Caco-2 (cell line): Measurements from ENCODE around the gene ATP1B1. TPM values are rescaled to one million over a fixed set of nuclear protein-coding genes. Genes with fewer than 3 reads are reported as not detected.
A peak's percentile ranks its signal among the peaks of the same experiment; 100 is the strongest.

Experiments
- BruUV-seq: library from RNA; stranded (reverse); fragments of 400-500 nt; replicated peaks from 2 replicates; lab custom pipeline; 2021; lab: Mats Ljungman, UMichigan
- CTCF ChIA-PET: fragments of 300-600 bp; sonication (Branson Sonifier 250); formaldehyde crosslinking; loops from one replicate; lab custom pipeline; 2022; ENCODE audit warnings: antibody characterized with exemption; lab: Charles Lee
- POLR2A ChIA-PET: fragments of 300-600 bp; sonication (Branson Sonifier 250); formaldehyde crosslinking; loops from one replicate; lab custom pipeline; 2022; ENCODE audit warnings: antibody characterized with exemption; lab: Charles Lee
- DNase-seq, 2 experiments: peaks; one replicate each; pipeline versions ENCODE4 v3.0.0 to v3.0.0-alpha.2; 2020 to 2022
- H3K27me3 ChIP-seq: replicated peaks from 2 replicates; pipeline ENCODE4 v1.6.0; 2011; ENCODE audit warnings: low read length; ENCODE audit not compliant: control insufficient read depth, insufficient read depth
- H3K36me3 ChIP-seq: 2 replicates; pipeline ENCODE4 v1.5.1; 2011; ENCODE audit warnings: low read length; ENCODE audit not compliant: control insufficient read depth, insufficient read depth
- H3K4me1 ChIP-seq: fragments of 250-450 bp; sonication (Bioruptor Pico); 2 replicates; pipeline ENCODE4 v1.5.1; 2020; ENCODE audit warnings: mild to moderate bottlenecking
- H3K4me3 ChIP-seq: 2 replicates; pipeline ENCODE4 v1.5.1; 2011; ENCODE audit warnings: low read depth, mild to moderate bottlenecking, control low read depth, low read length
- H3K9me3 ChIP-seq: fragments of 250-450 bp; sonication (Bioruptor Pico); 2 replicates; pipeline ENCODE4 v1.5.1; 2020; ENCODE audit warnings: mild to moderate bottlenecking, moderate library complexity
- H3K27ac Mint-ChIP-seq: one replicate; pipeline ENCODE4 v1.8.0; 2022; ENCODE audit warnings: mixed read lengths; ENCODE audit not compliant: unreplicated experiment
- H3K27me3 Mint-ChIP-seq: one replicate; pipeline ENCODE4 v1.8.0; 2022; ENCODE audit warnings: mixed read lengths; ENCODE audit not compliant: insufficient read depth, unreplicated experiment
- H3K36me3 Mint-ChIP-seq: one replicate; pipeline ENCODE4 v1.8.0; 2022; ENCODE audit warnings: mild to moderate bottlenecking, mixed read lengths; ENCODE audit not compliant: insufficient read depth, unreplicated experiment
- H3K4me1 Mint-ChIP-seq: one replicate; pipeline ENCODE4 v1.8.0; 2022; ENCODE audit warnings: low read depth, mixed read lengths; ENCODE audit not compliant: unreplicated experiment
- H3K4me3 Mint-ChIP-seq: one replicate; pipeline ENCODE4 v1.8.0; 2022; ENCODE audit warnings: mild to moderate bottlenecking, moderate library complexity, mixed read lengths; ENCODE audit not compliant: unreplicated experiment
- H3K9me3 Mint-ChIP-seq: one replicate; pipeline ENCODE4 v1.8.0; 2022; ENCODE audit warnings: mixed read lengths; ENCODE audit not compliant: unreplicated experiment
- CTCF ChIP-seq, 2 experiments: fragments of 200-600 bp in 1 of 2; IDR thresholded peaks; 1 replicate in 1 of 2; 2 replicates in 1 of 2; pipeline versions ENCODE4 v1.5.1 to v1.8.0; 2011 to 2022; ENCODE audit warnings: antibody characterized with exemption in 1 of 2, control low read depth in 1 of 2, inconsistent platforms in 1 of 2, low read depth in 1 of 2, low read length in 1 of 2, mild to moderate bottlenecking in 1 of 2, moderate library complexity in 1 of 2; ENCODE audit not compliant: insufficient read depth in 1 of 2, severe bottlenecking in 1 of 2, unreplicated experiment in 1 of 2
- intact Hi-C: fragments of 100-400 bp; cut with micrococcal nuclease; formaldehyde crosslinking; loops from one replicate; pipeline ENCODE4 v1.10.0; 2022; ENCODE audit not compliant: unreplicated experiment
- total RNA-seq: library from RNA; stranded (reverse); gene quantifications from 2 replicates; pipeline ENCODE4 v1.2.3, GENCODE V29; 2022

The ATP1B1 gene
- total RNA-seq, 1 experiment from 2014 or later, result 320 TPM

DNA sequence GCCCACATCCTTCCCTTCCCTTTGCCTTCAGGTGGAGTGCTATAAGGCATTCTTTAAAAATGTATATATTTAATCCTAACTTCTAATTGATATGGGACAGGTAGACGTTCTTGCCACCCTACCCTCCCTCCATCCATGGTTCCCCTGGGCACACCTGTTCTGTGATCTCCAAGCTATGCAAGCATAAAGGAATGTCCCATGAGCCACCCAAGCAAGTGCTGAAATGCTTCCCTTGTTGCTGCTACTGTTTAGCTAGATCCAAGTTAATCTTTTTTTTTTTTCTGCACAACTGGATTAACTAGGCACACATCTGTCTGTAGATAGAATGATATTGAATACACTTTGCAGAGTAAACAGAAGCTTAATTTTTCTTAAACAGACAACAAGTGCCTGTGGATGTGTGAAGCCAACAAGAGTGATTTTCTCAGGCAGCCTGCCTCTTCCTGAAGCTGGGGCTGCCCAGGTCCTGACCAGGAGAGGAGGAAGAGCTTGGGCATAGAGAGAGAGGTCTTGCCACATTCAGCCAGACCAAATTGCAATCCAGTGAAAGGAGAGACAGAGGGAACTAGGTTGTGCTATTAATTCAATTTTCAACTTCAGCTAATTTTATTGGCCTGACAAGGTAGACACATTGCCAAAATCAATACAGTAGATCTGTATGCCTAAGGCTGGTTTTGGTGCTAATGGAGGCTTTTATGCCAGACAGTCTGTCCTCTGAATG lies 28.2 kb upstream of the ATP1B1 start:
- no peak for DNase-seq
- H3K4me1 Mint-ChIP-seq, result peaks cover 8% of the 10 kb centered on the region
- Histone ChIP-seq H3K4me3 (no peak overlapping the region), H3K36me3 (no peaks in the 10 kb centered on the region), H3K4me1 (no peaks in the 10 kb centered on the region), H3K9me3 (no peaks in the 10 kb centered on the region), H3K27me3 (no peaks in the 10 kb centered on the region)
- no peaks in the 10 kb centered on the region for H3K27me3 Mint-ChIP-seq
- TF ChIP-seq CTCF (IDR thresholded peaks at IDR 0.05; ENCODE audit: insufficient read depth in 1 of 2, low read depth in 1 of 2, low read length in 1 of 2, severe bottlenecking in 1 of 2, unreplicated experiment in 1 of 2), result no peak
- POLR2A ChIA-PET, result no interaction called here
- BruUV-seq, result no TSS peak
- H3K4me3 Mint-ChIP-seq, result no peak overlapping the region
- H3K36me3 Mint-ChIP-seq, result no peaks in the 10 kb centered on the region
- intact Hi-C loops, result no loop called here
- no peak overlapping the region for H3K27ac Mint-ChIP-seq
- H3K9me3 Mint-ChIP-seq, result no peaks in the 10 kb centered on the region
- CTCF ChIA-PET, result no interaction called here

DNA sequence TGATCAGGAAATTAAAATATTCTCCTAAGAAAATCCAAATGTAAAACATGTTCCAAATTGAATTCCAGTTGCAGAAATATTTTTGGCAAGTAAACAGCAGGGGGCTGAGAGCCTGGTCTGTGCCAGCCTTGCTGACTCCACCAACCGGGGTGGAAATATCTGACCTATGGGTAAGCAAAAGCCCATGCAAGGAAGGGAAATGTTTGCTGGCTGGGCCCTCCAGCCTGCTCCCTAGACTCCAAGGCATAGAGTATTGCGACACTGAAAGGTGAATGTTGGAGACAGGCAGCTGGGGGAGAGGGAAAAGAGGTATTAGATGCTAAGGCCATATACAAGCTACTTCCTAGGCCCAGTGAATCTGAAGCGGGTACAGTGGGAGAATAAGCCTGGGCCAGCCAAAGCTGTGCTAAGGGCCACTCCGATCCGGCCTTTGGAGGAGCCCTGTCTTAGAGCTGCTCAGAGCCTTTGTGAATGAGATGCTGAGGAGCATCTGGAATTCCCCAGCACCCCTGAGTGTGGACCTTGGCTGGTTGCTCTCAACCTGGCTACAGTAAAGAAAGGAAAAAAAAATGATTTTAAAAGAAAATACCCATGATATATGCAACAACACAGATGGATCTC lies 24.9 kb upstream of the ATP1B1 start:
- no peaks in the 10 kb centered on the region for H3K9me3 Mint-ChIP-seq
- POLR2A ChIA-PET, result no interaction called here
- no TSS peak for BruUV-seq

DNA sequence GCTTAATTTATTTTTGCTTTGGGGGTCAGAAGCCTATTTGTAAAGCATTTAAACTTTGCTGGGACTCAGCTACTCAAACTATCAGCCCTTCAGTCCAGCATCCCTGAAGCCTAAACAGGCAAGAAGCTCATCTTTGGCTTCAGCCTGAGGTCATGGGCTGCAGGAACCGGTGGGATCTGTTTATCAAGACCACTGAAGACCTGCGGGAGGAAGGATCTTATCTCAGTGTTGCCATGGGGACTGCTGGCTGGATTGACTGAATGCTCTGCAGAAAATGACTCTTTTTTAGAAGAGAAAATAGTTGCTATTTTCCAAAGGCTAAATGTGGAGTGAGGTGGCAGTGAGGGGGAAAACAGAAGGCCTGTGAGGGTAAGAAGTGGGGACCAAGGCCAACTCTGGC lies 20.6 kb upstream of the ATP1B1 start:
- no peaks in the 10 kb centered on the region for H3K27me3 Mint-ChIP-seq
- Histone ChIP-seq H3K4me1 (peaks cover 15% of the 10 kb centered on the region), H3K27me3 (no peaks in the 10 kb centered on the region), H3K4me3 (no peak overlapping the region), H3K36me3 (no peaks in the 10 kb centered on the region), H3K9me3 (no peaks in the 10 kb centered on the region)
- peaks cover 15% of the 10 kb centered on the region for H3K4me1 Mint-ChIP-seq
- intact Hi-C loops, result loop anchor here (2.0 kb wide), 1 partner anchor 15 kb away; no protein-coding TSS in a partner anchor
- ChIA-PET POLR2A (no interaction called here), CTCF (no interaction called here)
- no peak overlapping the region for H3K4me3 Mint-ChIP-seq
- no TSS peak for BruUV-seq
- TF ChIP-seq CTCF (IDR thresholded peaks at IDR 0.05; ENCODE audit: insufficient read depth in 1 of 2, low read depth in 1 of 2, low read length in 1 of 2, severe bottlenecking in 1 of 2, unreplicated experiment in 1 of 2), result no peak
- no peaks in the 10 kb centered on the region for H3K9me3 Mint-ChIP-seq
- H3K36me3 Mint-ChIP-seq, result peaks cover 8% of the 10 kb centered on the region
- no peak for DNase-seq
- H3K27ac Mint-ChIP-seq, result peak overlapping the region; percentile 65

More for the DNA sequence above, 24.9 kb upstream of the ATP1B1 start:
- no peak overlapping the region for H3K27ac Mint-ChIP-seq
- intact Hi-C loops, result no loop called here
- H3K27me3 Mint-ChIP-seq, result no peaks in the 10 kb centered on the region
- no peak for DNase-seq
- Histone ChIP-seq H3K4me1 (peaks cover 6% of the 10 kb centered on the region), H3K27me3 (no peaks in the 10 kb centered on the region), H3K9me3 (no peaks in the 10 kb centered on the region), H3K36me3 (no peaks in the 10 kb centered on the region), H3K4me3 (no peak overlapping the region)
- TF ChIP-seq CTCF (IDR thresholded peaks at IDR 0.05; ENCODE audit: insufficient read depth in 1 of 2, low read depth in 1 of 2, low read length in 1 of 2, severe bottlenecking in 1 of 2, unreplicated experiment in 1 of 2), result no peak
- H3K36me3 Mint-ChIP-seq, result no peaks in the 10 kb centered on the region
- CTCF ChIA-PET, result no interaction called here
- H3K4me3 Mint-ChIP-seq, result no peak overlapping the region
- peaks cover 7% of the 10 kb centered on the region for H3K4me1 Mint-ChIP-seq
